WERI-Rb-1 (cell line): ENCODE data around the gene CHSY3.

Experiments used
- DNase-seq: peaks from one replicate; pipeline ENCODE4 v3.0.0-alpha.2; 2020
- H3K27ac ChIP-seq: fragments of 250-450 bp; sonication (Bioruptor Pico); 2 replicates; pipeline ENCODE4 v1.5.1; 2020; ENCODE audit warnings: mild to moderate bottlenecking, moderate library complexity
- H3K27me3 ChIP-seq: fragments of 250-450 bp; sonication (Bioruptor Pico); 2 replicates; pipeline ENCODE4 v1.5.1; 2021; ENCODE audit warnings: mild to moderate bottlenecking, low read depth, moderate library complexity; ENCODE audit not compliant: insufficient read depth, severe bottlenecking
- H3K36me3 ChIP-seq: fragments of 250-450 bp; sonication (Bioruptor Pico); 2 replicates; pipeline ENCODE4 v1.5.1; 2020; ENCODE audit warnings: mild to moderate bottlenecking, moderate library complexity
- H3K4me3 ChIP-seq: 2 replicates; pipeline ENCODE4 v1.5.1; 2011; ENCODE audit warnings: low read depth, mild to moderate bottlenecking, control low read depth, low read length
- H3K9me3 ChIP-seq: fragments of 250-450 bp; sonication (Bioruptor Pico); 2 replicates; pipeline ENCODE4 v1.5.1; 2021; ENCODE audit warnings: mild to moderate bottlenecking, moderate library complexity; ENCODE audit not compliant: severe bottlenecking
- CTCF ChIP-seq: IDR thresholded peaks from 2 replicates; pipeline ENCODE4 v1.5.1; 2011; ENCODE audit warnings: low read depth, mild to moderate bottlenecking, control low read depth, inconsistent platforms, low read length

CHSY3 gene

GRCh38 chr5:130159968-130160367 lies 255.7 kb downstream of the CHSY3 start:
- no peak for DNase-seq
- no peak overlapping the region for H3K4me3 ChIP-seq
- H3K36me3 ChIP-seq: no peaks in the 10 kb centered on the region
- H3K9me3 ChIP-seq: no peaks in the 10 kb centered on the region
- TF ChIP-seq CTCF: no peak
- no peaks in the 10 kb centered on the region for H3K27me3 ChIP-seq
- no peak overlapping the region for H3K27ac ChIP-seq

- TF ChIP-seq CTCF: no peak
- H3K27ac ChIP-seq: no peak overlapping the region
- H3K36me3 ChIP-seq: no peaks in the 10 kb centered on the region
- no peak overlapping the region for H3K4me3 ChIP-seq
- no peaks in the 10 kb centered on the region for H3K9me3 ChIP-seq
- no peaks in the 10 kb centered on the region for H3K27me3 ChIP-seq
- no peak for DNase-seq
These were observed 260.7 kb downstream of the CHSY3 start for GRCh38 chr5:130164966-130165365.

GRCh38 chr5:130166839-130167490 lies 262.7 kb downstream of the CHSY3 start:
- no peak for TF ChIP-seq CTCF
- Histone ChIP-seq H3K27ac (no peak overlapping the region), H3K27me3 (no peaks in the 10 kb centered on the region), H3K9me3 (no peaks in the 10 kb centered on the region), H3K4me3 (no peak overlapping the region), H3K36me3 (no peaks in the 10 kb centered on the region)
- DNase-seq: no peak

- Histone ChIP-seq H3K27ac (no peak overlapping the region), H3K36me3 (no peaks in the 10 kb centered on the region), H3K27me3 (no peaks in the 10 kb centered on the region), H3K9me3 (no peaks in the 10 kb centered on the region), H3K4me3 (no peak overlapping the region)
- TF ChIP-seq CTCF: no peak
- DNase-seq: no peak
These were observed 263.9 kb downstream of the CHSY3 start for GRCh38 chr5:130168211-130168610.

- no peaks in the 10 kb centered on the region for H3K9me3 ChIP-seq
- no peak for TF ChIP-seq CTCF
- no peak overlapping the region for H3K27ac ChIP-seq
- H3K27me3 ChIP-seq: no peaks in the 10 kb centered on the region
- no peaks in the 10 kb centered on the region for H3K36me3 ChIP-seq
- no peak overlapping the region for H3K4me3 ChIP-seq
- no peak for DNase-seq
These were observed 267.4 kb downstream of the CHSY3 start for GRCh38 chr5:130171699-130172098.

GRCh38 chr5:130183115-130183514 lies 278.9 kb downstream of the CHSY3 start:
- Histone ChIP-seq H3K4me3 (no peak overlapping the region), H3K27me3 (no peaks in the 10 kb centered on the region), H3K36me3 (no peaks in the 10 kb centered on the region), H3K27ac (no peak overlapping the region), H3K9me3 (no peaks in the 10 kb centered on the region)
- TF ChIP-seq CTCF: no peak
- DNase-seq: no peak
